Measurements from ENCODE around the gene AFM.

Gene AFM

GRCh38 chr4:73454920-73455319, 26.6 kb upstream of the AFM start:
- DNase-seq (no peak), ATAC-seq (ENCODE audit: insufficient read depth, low read depth) (no peak)
- no peak overlapping the region for H3K9ac ChIP-seq (ENCODE audit: low read depth, low read length)
- H4K20me1 ChIP-seq (ENCODE audit: insufficient read depth, low read length) = no peaks in the 10 kb centered on the region
- H3K27ac ChIP-seq (ENCODE audit: low read length) = no peak overlapping the region
- H3K79me2 ChIP-seq (ENCODE audit: insufficient read depth, low read length) = no peaks in the 10 kb centered on the region
- no peaks in the 10 kb centered on the region for H3K9me3 ChIP-seq (ENCODE audit: insufficient read depth, low read length, severe bottlenecking)
- H3K36me3 ChIP-seq (ENCODE audit: insufficient read depth, low read length) = no peaks in the 10 kb centered on the region
- H3K27me3 ChIP-seq (ENCODE audit: insufficient read depth, low read length, poor library complexity) = no peaks in the 10 kb centered on the region
- H3K4me2 ChIP-seq (ENCODE audit: insufficient read depth, low read length) = no peak overlapping the region
- TF ChIP-seq EZH2 (IDR thresholded peaks at IDR 0.05; ENCODE audit: borderline replicate concordance, low read depth, low read length, severe bottlenecking) = no peak
- TF ChIP-seq, protein P1, sequence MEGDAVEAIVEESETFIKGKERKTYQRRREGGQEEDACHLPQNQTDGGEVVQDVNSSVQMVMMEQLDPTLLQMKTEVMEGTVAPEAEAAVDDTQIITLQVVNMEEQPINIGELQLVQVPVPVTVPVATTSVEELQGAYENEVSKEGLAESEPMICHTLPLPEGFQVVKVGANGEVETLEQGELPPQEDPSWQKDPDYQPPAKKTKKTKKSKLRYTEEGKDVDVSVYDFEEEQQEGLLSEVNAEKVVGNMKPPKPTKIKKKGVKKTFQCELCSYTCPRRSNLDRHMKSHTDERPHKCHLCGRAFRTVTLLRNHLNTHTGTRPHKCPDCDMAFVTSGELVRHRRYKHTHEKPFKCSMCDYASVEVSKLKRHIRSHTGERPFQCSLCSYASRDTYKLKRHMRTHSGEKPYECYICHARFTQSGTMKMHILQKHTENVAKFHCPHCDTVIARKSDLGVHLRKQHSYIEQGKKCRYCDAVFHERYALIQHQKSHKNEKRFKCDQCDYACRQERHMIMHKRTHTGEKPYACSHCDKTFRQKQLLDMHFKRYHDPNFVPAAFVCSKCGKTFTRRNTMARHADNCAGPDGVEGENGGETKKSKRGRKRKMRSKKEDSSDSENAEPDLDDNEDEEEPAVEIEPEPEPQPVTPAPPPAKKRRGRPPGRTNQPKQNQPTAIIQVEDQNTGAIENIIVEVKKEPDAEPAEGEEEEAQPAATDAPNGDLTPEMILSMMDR (IDR thresholded peaks at IDR 0.05; ENCODE audit: borderline replicate concordance, extremely low read depth, low read length, poor library complexity, severe bottlenecking) = no peak
- no peaks in the 10 kb centered on the region for H3K4me1 ChIP-seq (ENCODE audit: insufficient read depth, low read length)
- H3K4me3 ChIP-seq (ENCODE audit: low read depth in 1 of 2, low read length in 2 of 2) = no peak overlapping the region
- no peak overlapping the region for H2AFZ ChIP-seq (ENCODE audit: low read depth, low read length)

DNA sequence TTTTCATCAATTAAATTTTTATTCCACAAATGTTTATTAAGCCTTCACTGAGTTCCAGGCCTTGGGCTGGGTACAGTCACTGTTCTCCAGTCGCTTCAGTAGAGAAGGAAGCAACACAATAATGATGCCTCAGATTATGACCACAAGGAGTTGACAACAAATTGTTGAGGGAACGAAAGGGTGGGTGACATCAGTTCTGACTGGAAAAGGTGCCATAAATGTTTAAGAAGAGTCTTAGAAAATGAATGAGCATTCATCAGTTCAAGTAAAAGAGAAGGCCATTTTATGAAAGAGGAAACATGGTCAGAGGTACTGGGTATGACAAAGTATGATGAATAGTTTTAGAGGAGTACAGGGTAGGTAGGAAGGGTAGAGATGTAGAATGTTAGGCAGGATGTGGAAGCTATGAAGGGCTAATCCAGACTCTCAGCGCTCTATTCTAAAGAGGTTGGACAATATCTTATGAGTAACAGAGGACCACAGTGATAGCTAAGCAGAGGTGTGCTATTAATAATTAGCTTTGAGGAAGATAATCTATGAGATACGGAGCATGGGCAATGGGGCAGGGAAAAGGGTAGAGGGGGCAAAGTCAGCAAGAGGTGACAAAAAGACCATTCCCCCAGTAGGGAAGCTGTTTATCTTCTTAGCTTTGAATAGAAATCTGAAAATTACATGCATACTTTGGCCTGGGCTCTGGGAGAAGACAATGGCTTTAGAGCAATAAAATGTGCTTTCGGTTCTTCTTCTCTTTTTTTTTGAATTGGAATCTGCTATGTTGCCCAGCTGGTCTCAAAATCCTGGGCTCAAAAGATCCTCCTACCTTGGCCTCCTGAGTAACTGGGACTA, 25.1 kb upstream of the AFM start:
- no peaks in the 10 kb centered on the region for H3K9me3 ChIP-seq (ENCODE audit: insufficient read depth, low read length, severe bottlenecking)

GRCh38 chr4:73458184-73459047, 23.1 kb upstream of the AFM start:
- Histone ChIP-seq H3K4me1 (ENCODE audit: insufficient read depth, low read length) (no peaks in the 10 kb centered on the region), H3K79me2 (ENCODE audit: insufficient read depth, low read length) (no peaks in the 10 kb centered on the region), H3K4me2 (ENCODE audit: insufficient read depth, low read length) (no peak overlapping the region), H3K9ac (ENCODE audit: low read depth, low read length) (no peak overlapping the region), H3K36me3 (ENCODE audit: insufficient read depth, low read length) (no peaks in the 10 kb centered on the region), H4K20me1 (ENCODE audit: insufficient read depth, low read length) (no peaks in the 10 kb centered on the region), H3K27ac (ENCODE audit: low read length) (no peak overlapping the region), H3K27me3 (ENCODE audit: insufficient read depth, low read length, poor library complexity) (no peaks in the 10 kb centered on the region), H3K4me3 (ENCODE audit: low read depth in 1 of 2, low read length in 2 of 2) (no peak overlapping the region), H2AFZ (ENCODE audit: low read depth, low read length) (no peak overlapping the region), H3K9me3 (ENCODE audit: insufficient read depth, low read length, severe bottlenecking) (no peaks in the 10 kb centered on the region)
- DNase-seq (no peak), ATAC-seq (ENCODE audit: insufficient read depth, low read depth) (no peak)
- TF ChIP-seq, protein P1 (IDR thresholded peaks at IDR 0.05; ENCODE audit: borderline replicate concordance, extremely low read depth, low read length, poor library complexity, severe bottlenecking) = no peak

More for the DNA sequence above, 25.1 kb upstream of the AFM start:
- TF ChIP-seq, protein P1 (IDR thresholded peaks at IDR 0.05; ENCODE audit: borderline replicate concordance, extremely low read depth, low read length, poor library complexity, severe bottlenecking) = no peak
- TF ChIP-seq EZH2 (IDR thresholded peaks at IDR 0.05; ENCODE audit: borderline replicate concordance, low read depth, low read length, severe bottlenecking) = no peak
- Histone ChIP-seq H3K4me3 (ENCODE audit: low read depth in 1 of 2, low read length in 2 of 2) (no peak overlapping the region), H2AFZ (ENCODE audit: low read depth, low read length) (no peak overlapping the region), H4K20me1 (ENCODE audit: insufficient read depth, low read length) (no peaks in the 10 kb centered on the region), H3K36me3 (ENCODE audit: insufficient read depth, low read length) (no peaks in the 10 kb centered on the region), H3K27ac (ENCODE audit: low read length) (no peak overlapping the region), H3K79me2 (ENCODE audit: insufficient read depth, low read length) (no peaks in the 10 kb centered on the region), H3K4me2 (ENCODE audit: insufficient read depth, low read length) (no peak overlapping the region), H3K4me1 (ENCODE audit: insufficient read depth, low read length) (no peaks in the 10 kb centered on the region), H3K9ac (ENCODE audit: low read depth, low read length) (no peak overlapping the region), H3K27me3 (ENCODE audit: insufficient read depth, low read length, poor library complexity) (no peaks in the 10 kb centered on the region)
- DNase-seq = no peak
- ATAC-seq (ENCODE audit: insufficient read depth, low read depth) = no peak

All from DND-41 (cell line).